HG03135 (cell line): ENCODE measurements around the gene DOK3.
A peak's percentile ranks its signal among the peaks of the same experiment; 100 is the strongest.
"Not testable (repeated sequence)": the region's sequence is repeated elsewhere in the genome, so short reads cannot be mapped to it uniquely, and the experiment has no call there.

Experiments used
- ATAC-seq: cut with Tn5 transposase; IDR thresholded peaks from one replicate; pipeline ENCODE4 v1.9.1; 2021; ENCODE audit warnings: mild to moderate bottlenecking, moderate library complexity; ENCODE audit not compliant: unreplicated experiment

The DOK3 gene

DNA sequence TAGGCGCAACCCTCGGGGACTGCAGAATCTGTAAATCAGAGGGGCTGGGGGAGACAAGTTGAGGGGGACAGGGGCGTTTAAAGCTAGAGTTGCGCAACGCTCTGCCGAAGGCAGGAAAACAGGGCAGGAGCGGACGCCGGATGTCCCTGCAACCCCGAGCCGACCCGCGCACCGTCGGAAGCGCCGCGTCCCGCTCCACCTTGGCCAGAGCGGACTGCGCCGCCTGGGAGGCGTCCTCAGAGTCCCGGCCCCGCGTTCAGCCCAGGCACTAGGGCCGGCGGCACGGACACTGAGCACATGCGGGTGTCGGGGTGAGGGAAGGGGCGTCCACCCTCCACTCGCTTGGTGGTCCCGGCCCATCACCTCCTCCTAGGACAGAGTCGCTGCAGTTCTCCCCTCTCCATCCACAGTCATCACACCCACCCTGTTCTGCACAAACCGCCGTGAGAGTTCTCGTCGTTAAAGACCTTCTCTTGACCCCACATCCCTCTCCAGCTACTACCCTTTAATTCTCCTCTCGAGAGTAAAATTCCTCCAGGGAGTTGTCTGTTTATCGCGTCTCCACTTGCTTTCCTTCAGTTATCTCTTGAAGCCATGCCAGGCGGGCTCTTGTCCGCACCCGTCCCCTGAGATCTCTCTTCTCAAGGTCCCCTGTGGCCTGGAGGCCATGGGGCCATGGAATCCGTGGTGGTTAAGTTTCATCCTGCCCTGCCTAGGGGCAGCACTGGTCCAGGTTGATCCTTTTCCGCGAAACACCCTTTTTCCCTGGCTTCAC is 11.4 kb downstream of the DOK3 start:
- no peak for ATAC-seq

DNA sequence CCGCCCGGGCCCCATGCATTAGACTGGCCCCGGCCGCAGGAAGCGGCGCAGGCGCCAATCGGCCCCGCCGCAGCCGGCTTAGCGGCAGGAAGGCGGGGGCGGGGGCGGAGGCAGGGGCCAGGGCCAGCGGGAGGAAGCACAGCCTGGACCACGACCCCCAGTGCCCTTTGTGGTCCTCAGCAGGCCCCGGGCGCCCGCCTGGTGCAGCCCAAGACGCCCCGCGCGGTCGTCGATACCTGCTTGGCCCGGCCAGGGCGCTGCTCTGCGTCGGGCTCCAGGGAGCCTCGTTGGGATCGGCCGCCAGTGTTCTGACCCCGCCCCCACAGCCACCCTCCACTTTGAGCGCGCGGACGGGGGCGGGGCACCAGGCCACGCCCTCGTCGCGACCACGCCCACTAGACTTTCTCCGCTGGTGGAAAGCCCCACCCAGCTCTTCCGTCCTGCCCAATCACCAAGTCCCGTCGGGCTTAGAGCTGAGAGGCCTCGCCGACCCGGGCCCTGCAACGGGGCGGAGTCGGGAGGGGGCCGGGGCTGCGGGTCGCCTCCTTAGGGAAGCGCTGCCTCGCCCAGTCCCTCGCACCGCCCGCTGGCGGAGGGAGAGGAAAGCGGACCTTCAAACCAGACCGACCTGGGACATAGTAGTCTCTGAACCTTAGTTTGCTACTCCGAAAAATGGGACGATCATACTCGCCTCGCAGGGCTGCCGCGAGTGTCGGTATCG is 12.2 kb downstream of the DOK3 start, which contains the start of gene PDLIM7:
Gene PDLIM7, minus strand, starts transcription at position 313 of the 721 bp plus-strand sequence. CDS start 1,092 bp downstream, outside the sequence.
- peak; percentile 65 for ATAC-seq

DNA sequence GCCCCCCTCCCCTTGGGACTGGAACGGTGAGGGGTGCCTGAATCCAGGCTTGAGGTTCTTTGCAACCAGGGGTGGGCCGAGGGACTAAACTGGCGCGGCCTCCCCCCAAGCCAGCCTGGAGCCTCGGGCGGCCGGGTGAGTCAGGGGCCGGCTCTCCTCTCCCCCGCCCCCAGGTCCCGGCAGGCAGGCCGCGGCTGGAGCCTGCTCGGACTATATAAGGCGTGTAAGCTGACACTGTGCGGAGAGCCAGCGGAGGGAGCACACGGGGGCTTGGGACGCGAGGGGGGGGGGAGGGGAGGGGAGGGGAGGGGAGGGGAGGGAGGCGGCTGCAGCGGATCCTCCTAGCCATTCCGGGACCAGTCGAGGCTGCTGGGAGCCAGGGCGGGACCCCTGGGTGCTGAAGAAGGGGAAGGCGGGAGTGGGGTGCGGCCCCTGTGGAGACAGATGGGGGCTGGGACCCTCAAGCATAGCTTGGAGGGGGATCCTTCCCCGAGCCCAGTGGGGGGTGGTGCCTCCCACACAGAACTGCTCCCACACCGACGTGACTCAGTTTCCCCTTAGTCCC is 12.8 kb downstream of the DOK3 start:
- no peak for ATAC-seq

DNA sequence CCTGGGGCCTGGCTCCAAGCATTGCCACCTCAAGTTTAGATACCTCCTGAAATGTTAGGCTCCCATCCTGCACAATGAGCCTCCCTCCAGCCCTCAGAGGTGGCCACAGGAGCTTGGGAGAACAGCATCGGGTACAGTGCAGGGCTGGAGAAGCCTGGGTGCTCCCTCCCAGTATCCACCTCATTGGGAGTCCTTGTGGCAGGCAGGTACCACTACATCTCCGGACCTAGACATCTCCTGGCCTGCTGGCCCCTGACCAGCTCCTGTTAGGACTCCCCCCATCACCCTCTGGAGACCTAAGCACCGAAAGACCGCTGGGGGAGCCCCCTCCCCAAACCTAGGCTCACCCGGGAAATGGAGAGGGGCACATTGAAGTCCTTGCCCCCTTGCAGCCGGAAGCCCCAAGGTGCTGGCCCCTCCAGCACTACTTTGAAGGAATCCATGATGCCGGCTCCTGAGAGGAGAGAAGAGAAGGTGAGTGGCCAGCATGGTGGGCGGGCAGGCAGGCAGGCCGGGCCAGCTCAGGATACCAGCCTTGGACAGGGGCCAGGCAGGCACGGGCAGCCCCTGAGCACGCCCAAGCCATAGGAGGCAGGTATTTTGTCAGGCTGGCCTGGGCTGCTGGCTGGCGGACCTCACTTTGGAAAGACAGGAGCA is 13.4 kb downstream of the DOK3 start:
- no peak for ATAC-seq

DNA sequence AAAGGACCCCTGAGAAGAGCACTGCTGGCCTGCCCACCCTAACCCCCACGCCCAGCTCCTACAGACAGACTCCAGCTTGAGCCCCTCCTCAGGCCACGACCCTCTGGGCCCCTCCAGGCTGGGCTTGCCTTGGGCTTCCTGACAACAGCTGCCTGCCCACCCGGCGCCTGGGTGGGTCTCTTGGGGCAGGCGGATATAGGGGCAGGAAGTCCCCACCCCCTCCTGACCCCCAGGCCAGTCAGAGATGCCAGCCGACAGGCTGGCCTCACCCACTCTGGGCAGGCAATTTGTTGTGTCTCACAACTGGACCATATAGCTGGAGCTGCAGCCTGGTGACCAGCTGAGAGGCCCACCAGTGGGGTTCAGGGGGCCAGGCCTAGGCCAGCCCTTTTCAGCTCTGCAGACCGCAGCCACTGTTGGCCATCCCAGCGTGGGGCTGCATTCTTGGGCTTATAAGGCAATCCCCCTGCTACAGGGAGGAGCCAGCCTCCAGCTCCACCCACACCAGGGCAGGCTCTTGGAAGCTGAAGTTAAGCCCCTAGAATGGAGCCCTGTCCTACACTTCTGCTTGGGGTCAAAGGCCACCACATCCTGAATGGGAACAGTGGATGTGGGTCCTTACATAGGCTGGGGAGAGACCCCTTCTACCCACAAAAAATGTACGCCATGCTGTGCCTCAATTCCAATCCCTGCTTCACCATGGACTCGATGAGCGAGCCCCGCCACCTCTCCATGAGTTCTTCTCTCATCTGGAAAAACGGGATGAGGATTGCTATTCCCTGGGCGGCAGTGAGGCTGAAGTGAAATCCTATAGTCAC is 14.2 kb downstream of the DOK3 start:
- ATAC-seq = no peak

DNA sequence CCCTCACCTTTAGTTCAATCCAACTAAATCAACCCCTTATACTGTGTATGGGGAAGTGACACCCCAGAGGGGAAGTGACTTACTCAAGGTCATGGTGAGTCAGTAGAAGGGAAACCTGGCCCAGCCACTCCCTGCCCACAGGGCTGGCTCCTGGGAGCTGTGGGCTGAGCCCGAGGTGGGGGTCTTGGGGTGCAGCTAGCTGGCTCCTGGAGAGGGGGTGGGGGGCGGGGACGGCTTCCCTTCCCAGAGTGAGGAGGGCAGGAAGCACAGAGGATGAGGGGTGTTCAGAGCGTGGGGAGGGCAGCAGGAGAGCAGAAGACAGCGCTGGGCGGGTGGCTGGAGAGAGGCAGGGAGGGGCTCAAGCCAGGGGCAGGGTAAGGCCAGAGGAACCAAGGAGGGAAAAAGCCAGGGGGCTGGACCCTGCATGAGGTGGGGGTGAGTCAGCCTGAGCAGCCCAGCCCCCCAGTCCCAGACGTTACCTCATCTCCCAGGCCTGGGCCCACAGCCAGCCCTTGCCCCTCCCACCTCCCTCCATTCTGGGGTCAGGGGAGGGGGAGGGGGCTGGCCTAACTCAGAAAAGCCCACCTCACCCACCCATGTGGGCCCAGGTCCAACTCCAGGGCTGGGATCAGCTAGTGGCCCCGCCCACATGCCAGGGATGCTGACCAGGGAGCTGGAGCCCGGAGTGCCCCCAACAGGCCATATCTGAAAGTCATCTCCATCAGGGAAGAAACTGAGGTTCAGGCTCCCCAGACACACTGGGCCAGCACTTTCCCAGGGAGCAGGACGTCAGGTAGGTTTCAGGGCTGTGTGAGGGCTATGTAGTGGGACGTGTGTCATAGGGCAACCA is 15.1 kb downstream of the DOK3 start:
- ATAC-seq = no peak

DNA sequence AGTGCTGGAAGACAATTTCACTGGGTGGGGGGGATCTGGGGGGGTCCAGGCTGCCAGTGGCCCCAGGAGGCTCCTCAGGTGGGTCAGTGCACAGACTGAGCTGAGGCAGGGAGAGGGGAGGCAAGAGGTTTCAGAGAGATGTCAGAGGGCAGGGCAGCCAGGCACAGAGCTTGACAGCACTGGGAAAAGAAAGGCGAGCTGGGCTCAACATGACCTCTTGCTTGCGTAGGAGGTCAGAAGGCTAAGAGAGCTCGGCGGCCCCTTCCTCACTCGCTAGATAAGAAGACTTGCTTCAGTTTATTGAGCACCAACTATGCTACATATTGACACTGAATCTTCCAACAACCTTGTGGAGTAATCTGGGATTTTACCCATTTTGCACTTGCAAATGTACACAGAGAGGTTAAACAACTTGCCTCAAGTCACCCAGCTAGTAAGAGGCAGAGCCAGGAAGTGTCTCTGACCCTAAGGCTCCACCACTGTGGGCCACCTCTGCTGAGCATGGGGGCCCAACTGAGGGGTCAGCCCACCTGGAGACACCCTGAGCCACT is 15.8 kb downstream of the DOK3 start:
- no peak for ATAC-seq

DNA sequence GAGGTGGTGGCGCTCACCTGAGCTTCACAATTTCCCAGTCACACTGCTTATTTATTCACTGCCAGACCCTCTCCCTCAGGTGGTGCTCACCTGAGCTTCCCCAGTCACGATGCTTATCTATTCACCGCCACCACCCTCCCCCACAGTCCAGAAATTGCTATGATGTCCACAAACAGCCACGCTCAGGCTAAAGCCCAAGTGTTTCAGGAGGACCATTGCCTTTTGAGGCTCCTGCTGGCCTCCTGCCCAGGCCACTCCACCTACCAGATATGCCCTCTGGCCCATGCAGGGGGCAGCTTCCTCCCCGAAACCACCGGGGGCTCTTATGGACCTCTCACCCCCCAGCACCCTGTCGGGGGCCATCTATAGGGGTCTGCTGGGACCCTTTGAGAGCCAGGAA is 16.8 kb downstream of the DOK3 start:
- ATAC-seq = no peak

DNA sequence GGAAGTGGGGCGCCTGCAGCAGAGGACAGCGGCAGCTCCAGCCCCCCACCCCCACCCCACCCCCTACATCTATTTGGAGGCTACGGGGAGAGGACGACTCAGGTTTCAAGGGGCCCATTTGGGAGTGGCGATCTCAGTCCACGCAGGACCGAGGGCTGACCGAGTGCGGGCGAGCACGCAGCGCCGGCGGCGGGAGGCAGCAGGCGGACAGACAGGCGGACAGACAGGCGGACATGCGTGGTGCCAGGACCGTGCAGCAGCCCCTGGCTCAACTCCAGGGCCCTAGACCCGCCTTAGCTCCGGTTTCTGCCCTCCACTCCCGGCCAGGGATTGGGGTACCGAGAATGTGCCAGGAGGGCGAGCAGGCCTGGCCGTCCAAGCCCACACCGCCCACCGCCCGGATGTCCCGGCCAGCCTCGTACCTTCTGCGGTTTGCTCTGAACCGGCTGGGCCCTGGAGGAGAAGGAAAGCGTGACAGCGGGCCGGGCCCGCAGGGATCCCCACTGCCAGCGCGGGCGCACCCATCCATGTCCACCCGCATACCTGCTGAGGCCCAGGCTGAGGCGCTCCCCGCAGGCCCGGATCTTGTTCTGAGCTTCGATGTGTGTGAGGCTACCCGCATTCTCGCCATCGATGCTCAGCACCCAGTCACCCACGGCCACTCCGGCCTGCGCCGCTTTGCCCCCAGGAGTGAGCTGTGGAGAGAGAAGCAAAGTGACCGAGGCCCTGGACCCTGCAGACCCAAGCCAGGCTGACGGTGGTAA is 17.5 kb downstream of the DOK3 start:
- no peak for ATAC-seq

DNA sequence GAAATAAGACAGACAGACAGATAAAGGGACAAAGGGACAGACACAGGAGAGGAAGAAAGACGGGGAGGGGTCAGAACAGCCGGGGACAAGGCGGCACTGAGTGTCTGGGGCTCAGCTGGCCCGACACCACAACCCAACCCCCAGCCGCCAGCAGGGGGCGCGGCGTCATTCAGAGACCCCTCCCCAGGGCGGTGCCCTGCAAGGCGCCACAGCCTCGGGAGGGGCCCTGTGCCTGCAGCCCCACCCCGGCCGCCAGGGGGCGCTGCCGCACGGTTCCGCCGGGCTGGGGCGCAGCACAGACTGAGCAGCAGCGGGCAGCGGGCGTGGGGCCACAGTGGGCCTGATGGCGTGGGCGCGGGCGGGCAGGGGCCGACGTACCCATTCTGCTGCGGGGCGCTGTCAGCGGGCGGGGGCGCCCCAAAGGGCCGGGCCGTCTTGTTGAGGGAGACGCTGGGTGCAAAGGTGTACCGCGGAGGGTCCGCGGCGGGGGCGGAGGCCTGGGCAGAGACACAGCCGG is 18.1 kb downstream of the DOK3 start:
- ATAC-seq = no peak

DNA sequence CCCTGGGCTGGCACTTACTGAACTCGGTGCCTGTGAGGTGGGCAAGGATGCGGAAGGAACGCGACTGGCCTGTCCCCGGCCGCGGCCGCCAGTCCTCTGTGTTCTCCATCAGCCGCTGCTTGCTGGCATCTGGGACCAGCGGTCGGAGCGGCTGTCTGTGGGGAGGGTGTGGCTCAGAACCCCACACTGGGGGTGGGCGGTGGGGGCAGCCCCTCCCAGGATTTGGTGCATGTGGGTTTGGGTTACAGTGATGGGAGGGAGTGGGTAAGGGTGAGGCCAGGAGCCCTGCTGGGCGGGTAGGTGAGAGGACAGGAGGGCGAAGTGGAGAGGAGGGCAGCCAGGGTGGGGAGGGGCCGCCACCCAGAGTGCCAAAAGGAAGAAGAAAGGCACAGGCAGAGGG is 18.6 kb downstream of the DOK3 start:
- ATAC-seq = no peak

DNA sequence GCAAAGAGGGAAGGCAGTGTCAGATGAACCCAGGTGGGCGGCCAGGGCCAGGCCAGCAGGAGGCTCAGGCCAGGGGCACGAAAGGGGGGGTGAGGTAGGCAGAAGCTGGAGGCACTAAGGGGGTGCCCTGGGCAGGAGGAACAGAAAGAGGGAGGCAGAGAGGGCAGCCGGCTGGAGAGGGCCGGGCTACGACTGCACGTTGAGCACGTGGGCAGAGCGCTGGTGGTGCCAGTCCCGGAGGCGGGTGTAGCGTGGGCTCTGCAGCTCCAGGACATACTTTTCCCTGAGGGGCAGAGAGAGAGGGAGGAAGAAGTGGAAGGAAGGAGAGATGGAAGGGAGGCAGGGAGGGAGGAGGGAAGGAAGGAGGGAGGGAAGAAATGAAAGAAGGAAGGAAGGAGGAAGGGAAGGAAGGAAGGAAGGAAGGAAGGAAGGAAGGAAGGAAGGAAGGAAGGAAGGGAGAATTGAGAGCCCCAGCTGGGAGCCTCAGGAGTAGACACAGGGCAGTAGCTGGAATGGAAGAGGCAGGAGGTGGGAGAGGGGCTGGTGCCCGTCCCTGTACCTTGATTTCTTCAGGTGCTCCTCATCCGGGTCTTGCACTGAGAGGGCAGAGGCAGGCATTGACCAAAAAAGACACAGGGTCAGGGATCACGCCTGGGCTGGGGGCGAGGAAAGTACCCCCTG is 19.2 kb downstream of the DOK3 start:
- no peak for ATAC-seq

DNA sequence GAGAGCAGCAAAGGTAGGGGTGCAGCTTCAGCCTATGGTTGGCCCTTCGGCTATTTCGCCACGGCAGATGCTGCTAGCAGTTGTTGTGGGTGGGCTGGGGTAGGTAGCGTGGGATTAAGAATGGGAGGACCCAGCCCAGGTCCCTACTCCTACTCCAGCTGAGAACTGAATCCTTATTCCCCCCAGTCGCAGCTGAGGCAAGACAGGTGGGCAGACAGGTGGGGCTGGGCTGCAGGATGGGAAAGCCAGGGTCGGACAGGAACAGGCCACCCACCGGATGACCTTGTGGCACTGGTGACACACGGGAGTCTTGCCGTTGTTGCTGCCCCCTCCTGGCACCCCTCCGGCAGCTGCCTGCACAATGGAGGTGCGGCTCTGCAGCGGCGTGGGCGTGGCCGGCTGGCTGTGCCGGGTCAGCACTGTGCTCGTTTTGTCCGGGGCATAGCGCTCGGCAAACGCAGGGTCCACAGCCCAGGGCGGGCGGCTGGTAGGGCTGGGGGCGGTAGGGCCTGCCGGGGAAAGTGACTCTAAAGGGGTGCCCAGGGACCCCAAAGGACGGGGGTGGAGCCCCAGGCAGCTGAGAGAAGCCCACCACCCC is 20.4 kb downstream of the DOK3 start:
- no peak for ATAC-seq

DNA sequence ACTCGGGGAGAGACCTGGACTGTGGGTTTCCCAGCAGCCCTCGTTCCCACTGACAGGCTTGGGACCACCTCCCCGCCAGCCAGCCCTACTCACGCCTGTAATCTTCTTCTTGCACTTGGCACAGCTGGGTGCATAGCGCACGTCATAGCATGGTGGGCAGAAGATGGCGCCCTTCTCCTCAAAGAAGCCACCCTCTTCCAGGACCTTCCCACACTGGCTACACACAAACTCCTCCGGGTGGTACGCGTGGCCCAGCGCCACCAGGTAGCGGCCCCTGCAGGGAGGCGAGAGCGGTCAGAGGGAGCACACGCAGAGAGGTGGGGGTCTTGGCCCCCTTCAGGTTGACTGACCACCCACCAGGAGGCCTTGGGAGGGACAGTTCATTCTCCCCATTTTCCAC is 21.7 kb downstream of the DOK3 start:
- no peak for ATAC-seq

DNA sequence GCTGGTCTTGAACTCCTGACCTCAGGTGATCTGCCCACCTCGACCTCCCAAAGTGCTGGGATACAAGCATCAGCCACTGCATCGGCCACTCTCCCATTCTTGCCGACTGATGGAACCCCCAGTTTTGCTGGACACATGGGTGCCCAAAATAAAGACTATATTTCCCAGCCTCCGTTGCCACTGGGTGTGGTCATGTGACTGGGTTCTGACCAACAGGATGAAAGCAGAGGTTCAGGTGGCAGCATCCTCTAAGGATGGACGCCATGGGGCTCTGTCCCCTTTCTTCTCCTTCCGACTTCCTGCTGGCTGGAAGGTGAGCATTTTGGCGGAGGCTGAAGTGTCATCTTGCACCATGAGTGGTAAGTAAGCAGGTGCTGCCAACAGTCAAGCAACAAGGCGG is 22.5 kb downstream of the DOK3 start:
- ATAC-seq = no peak

DNA sequence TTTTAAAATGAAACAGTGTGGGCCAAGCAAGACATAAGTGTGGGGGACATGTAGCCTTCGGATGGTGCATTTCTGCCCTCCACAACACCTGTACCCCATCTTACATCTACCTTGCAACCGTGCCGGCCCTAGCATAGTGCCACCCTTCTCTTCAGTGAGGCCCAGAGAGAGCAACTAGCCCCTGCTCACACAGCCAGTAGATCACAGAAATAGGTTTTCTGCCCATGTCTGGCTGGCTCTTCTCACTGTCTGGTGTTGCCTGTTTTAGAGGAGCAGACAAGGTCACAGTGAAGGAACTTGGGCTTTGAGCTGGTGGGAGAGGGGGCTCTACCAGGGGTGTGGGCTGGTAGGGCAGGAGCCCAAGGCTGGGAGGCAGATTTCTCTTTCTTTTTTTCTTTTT is 23.4 kb downstream of the DOK3 start:
- ATAC-seq = no peak

DNA sequence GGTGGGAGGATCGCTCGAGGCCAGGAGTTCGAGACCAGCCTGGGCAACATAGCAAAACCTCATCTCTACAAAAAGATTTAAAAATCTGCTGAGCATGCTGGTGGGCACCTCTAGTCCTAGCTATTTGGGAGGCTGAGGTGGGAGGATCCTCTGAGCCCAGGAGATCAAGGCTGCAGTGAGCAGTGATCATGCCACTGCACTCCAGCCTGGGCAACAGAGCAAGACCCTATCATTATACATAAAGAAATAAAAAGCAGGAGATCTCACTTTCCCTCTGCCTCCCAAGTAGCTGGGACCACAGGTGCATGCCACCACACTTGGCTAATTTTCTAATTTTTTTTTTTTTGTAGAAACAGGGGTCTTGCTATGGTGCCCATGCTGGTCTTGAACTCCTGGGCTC is 23.9 kb downstream of the DOK3 start:
- ATAC-seq = not testable (repeated sequence)
